Adrenal gland (tissue), 12 donors: ENCODE measurements around the gene MEIOB. TPM values are rescaled to one million over a fixed set of nuclear protein-coding genes. Genes with fewer than 3 reads are reported as not detected.

Experiments used
- DNase-seq, 7 donors: peaks; one replicate each; pipeline ENCODE4 v3.0.0-alpha.2; 2019 to 2020
- H3K27ac ChIP-seq, 5 donors: fragments of 200-600 bp; sonication (generic) in 4 of 5; 1 replicate in 3 of 5; 2 replicates in 2 of 5; pipeline versions ENCODE4 v1.5.1 to v1.8.0; 2016 to 2020; ENCODE audit warnings: mild to moderate bottlenecking in 1 of 5
- H3K27me3 ChIP-seq: fragments of 200-600 bp; 2 replicates; pipeline ENCODE4 v1.8.0; 2021
- H3K36me3 ChIP-seq, 2 donors: fragments of 200-600 bp; replicated peaks in 1 of 2; 1 replicate in 1 of 2; 2 replicates in 1 of 2; pipeline versions ENCODE4 v1.5.1 to v1.8.0; 2018 to 2022
- H3K4me1 ChIP-seq, 2 donors: fragments of 200-600 bp; replicated peaks in 1 of 2; 1 replicate in 1 of 2; 2 replicates in 1 of 2; pipeline versions ENCODE4 v1.5.1 to v1.8.0; 2018 to 2021
- H3K4me3 ChIP-seq, 4 donors: fragments of 200-600 bp; sonication (generic) in 3 of 4; one replicate each; pipeline ENCODE4 v1.5.1; 2016 to 2018
- H3K9me3 ChIP-seq, 3 donors: fragments of 200-600 bp; sonication (generic) in 1 of 3; replicated peaks in 1 of 3; 1 replicate in 2 of 3; 2 replicates in 1 of 3; pipeline versions ENCODE4 v1.5.1 to v1.8.0; 2016 to 2021
- CTCF ChIP-seq, 6 experiments: fragments of 450-650 bp in 4 of 6; fragments of 200-600 bp in 2 of 6; sonication (generic) in 1 of 6; IDR thresholded peaks; 1 replicate in 5 of 6; 2 replicates in 1 of 6; pipeline versions ENCODE4 v1.5.1 to v1.8.0; 2016 to 2021; ENCODE audit warnings: antibody characterized with exemption in 6 of 6, mild to moderate bottlenecking in 2 of 6, moderate library complexity in 1 of 6
- POLR2A ChIP-seq, 2 donors: fragments of 450-650 bp; IDR thresholded peaks; one replicate each; pipeline ENCODE4 v1.6.1; 2017; ENCODE audit warnings: antibody characterized with exemption in 2 of 2, mild to moderate bottlenecking in 2 of 2, moderate library complexity in 1 of 2
- WGBS, 4 donors: extraction: QIAGEN DNeasy Blood & Tissue Kit in 2 of 4; methylation state at CpG; one replicate each; pipeline versions ENCODE4 v1.1.5 to v1.1.7; 2013 to 2017; 5-methylcytosine and 5-hydroxymethylcytosine counted together
- intact Hi-C, 2 donors: fragments of 100-400 bp; cut with DNase I; formaldehyde crosslinking; loops; one replicate each; pipeline versions ENCODE4 v1.14.1 to v1.15.0; 2022 to 2023
- polyA plus RNA-seq, 3 donors: library from polyadenylated mRNA; stranded (reverse); fragments of 200-250 nt in 2 of 3; fragments of 350-450 nt in 1 of 3; fragmentation: Illumina TruSeq in 1 of 3; extraction: RNeasy Lipid Tissue Mini Kit (QIAGEN cat#74804) in 1 of 3; gene quantifications; one replicate each; pipeline ENCODE4 v1.2.3, GENCODE V29; 2013 to 2014
- total RNA-seq, 9 donors: library from RNA; depleted of rRNA in 4 of 9; stranded (reverse); fragments of >200 nt in 4 of 9; fragments of 120-200 nt in 1 of 9; fragmentation: NEBNext Ultra II Directional in 1 of 9; extraction: Animal tissue kit (Norgen Biotek cat#: 25700) in 1 of 9; gene quantifications; one replicate each; pipeline versions ENCODE4 v1.1.0 to v1.2.4, GENCODE V29; 2013 to 2023
- donor health status: healthy with polysubstance abuse.
- donor health status: Bipolar disorder and iron deficiency.
- donor health status: DM: yes; HTN: yes; CAD: no.
- donor health status: DM: no; HTN: no; CAD: no.
- donor health status: DM: no; HTN: no; CAD: no.
- donor health status: DM: yes; HTN: yes; CAD: no.

The MEIOB gene
- total and polyA plus RNA-seq, 12 donors, result 0.23 TPM; not detected in 11

- intact Hi-C loops, result no loop called here
- WGBS, 4 donors, result 80 to 91% (median 89%) methylated on average over 2 to 6 of the region's 6 CpGs
- Histone ChIP-seq H3K27ac (no peak overlapping the region), H3K4me1 (no peaks in the 10 kb centered on the region), H3K4me3 (no peak overlapping the region), H3K27me3 (no peaks in the 10 kb centered on the region), H3K36me3 (peaks cover 0 to 32% of the 10 kb centered on the region in 2 donors), H3K9me3 (no peaks in the 10 kb centered on the region)
- TF ChIP-seq CTCF (IDR thresholded peaks at IDR 0.05), result no peak
- no peak for TF ChIP-seq POLR2A (IDR thresholded peaks at IDR 0.05)
- DNase-seq, result peak in 1 of 7 donors; percentile 15
Observed at GRCh38 chr16:1787056-1787321, 85.0 kb downstream of the MEIOB start.

- TF ChIP-seq POLR2A (IDR thresholded peaks at IDR 0.05), result no peak
- TF ChIP-seq CTCF (IDR thresholded peaks at IDR 0.05), result no peak
- Histone ChIP-seq H3K36me3 (peaks cover 0 to 32% of the 10 kb centered on the region in 2 donors), H3K4me1 (peaks cover 4% of the 10 kb centered on the region in 2 donors), H3K27me3 (no peaks in the 10 kb centered on the region), H3K9me3 (no peaks in the 10 kb centered on the region), H3K27ac (no peak overlapping the region), H3K4me3 (no peak overlapping the region)
- 86 to 91% (median 89%) methylated on average over 11 to 51 of the region's 51 CpGs for WGBS, 4 donors
- intact Hi-C loops, result no loop called here
- DNase-seq, result peak in 5 of 7 donors; percentile 11 to 53 (median 24)
Observed at GRCh38 chr16:1786242-1787055, 85.5 kb downstream of the MEIOB start.

- Histone ChIP-seq H3K27me3 (no peaks in the 10 kb centered on the region), H3K27ac (no peak overlapping the region), H3K9me3 (no peaks in the 10 kb centered on the region), H3K36me3 (peaks cover 0 to 32% of the 10 kb centered on the region in 2 donors), H3K4me1 (peaks cover 10 to 11% of the 10 kb centered on the region in 2 donors), H3K4me3 (no peak overlapping the region)
- TF ChIP-seq POLR2A (IDR thresholded peaks at IDR 0.05) (no peak), CTCF (IDR thresholded peaks at IDR 0.05) (no peak)
- 83 to 88% (median 87%) methylated on average over 12 to 14 of the region's 14 CpGs; no CpG with 5 or more reads in 1 of the 4 donors for WGBS, 4 donors
- intact Hi-C loops, result no loop called here
- peak in 2 of 7 donors; percentile 15 to 16 for DNase-seq
Observed at GRCh38 chr16:1785846-1786170, 86.2 kb downstream of the MEIOB start.

- no peaks in the 10 kb centered on the region for H3K27me3 ChIP-seq
- H3K36me3 ChIP-seq, result peaks cover 0 to 32% of the 10 kb centered on the region in 2 donors
- intact Hi-C loops, result no loop called here
- H3K9me3 ChIP-seq, result no peaks in the 10 kb centered on the region
- DNase-seq, result peak in 2 of 7 donors; percentile 19 to 21
- WGBS, 4 donors, result 85 to 90% (median 89%) methylated on average over 17 to 26 of the region's 26 CpGs
- H3K4me3 ChIP-seq, result no peak overlapping the region
- no peak overlapping the region for H3K27ac ChIP-seq
- no peak for TF ChIP-seq CTCF (IDR thresholded peaks at IDR 0.05)
- no peak for TF ChIP-seq POLR2A (IDR thresholded peaks at IDR 0.05)
- peaks cover 15 to 16% of the 10 kb centered on the region in 2 donors for H3K4me1 ChIP-seq
Observed at GRCh38 chr16:1784977-1785845, 86.8 kb downstream of the MEIOB start.
